Midbrain (tissue), 1 donor: Measurements from ENCODE around the gene CHRDL2.

Source experiments
- DNase-seq: peaks from one replicate; lab custom pipeline; 2025; lab: John Stamatoyannopoulos, UW

CHRDL2 gene

GRCh38 chr11:74685338-74685737, 45.9 kb downstream of the CHRDL2 start:
- no peak for DNase-seq

DNA sequence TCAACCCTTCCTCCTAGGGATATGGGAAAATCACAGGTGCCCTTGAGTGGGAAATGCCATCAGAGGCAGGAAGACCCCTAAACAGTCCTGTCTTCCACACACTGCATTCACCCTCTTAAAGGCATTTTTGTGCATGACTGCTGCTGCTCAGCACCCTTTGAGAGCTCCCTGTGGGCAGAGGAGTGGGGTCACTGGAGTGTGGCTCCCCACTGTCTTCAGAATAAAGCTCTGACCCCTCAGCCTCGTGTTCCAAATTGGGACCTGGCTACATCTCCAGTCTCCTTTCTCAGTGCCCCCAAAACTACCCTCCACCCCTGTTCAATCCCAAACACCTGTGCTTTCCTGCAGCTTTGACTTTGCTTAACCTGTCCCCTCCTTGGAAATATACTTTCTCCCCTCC, 46.6 kb downstream of the CHRDL2 start:
- no peak for DNase-seq

DNA sequence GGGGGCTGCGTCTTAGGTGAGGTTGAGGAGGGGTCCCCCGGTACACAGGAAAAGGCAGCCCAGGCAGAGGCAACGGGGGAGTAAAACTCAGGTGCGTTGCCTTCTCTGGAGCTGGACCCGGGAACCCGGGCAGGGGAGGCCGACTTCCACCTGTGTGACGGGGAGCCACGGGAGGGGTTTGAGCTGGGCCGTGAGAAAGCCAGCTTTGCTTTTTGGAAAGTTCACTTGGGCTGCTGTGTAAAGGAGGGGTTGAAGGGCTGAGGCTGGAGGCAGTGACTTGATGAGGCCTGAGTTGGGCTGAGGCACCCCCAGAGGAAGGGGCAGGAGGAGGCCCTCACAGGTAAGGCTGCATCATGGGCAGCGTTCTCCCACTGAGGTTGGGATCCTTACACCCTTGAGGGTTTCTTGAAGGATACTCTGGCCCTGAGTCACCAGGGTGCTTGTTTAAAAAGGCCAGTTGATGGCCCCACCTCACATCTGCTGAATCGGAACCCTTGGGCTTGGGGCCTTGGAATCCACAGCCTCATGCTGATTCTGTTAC, 47.2 kb downstream of the CHRDL2 start:
- DNase-seq, result no peak

DNA sequence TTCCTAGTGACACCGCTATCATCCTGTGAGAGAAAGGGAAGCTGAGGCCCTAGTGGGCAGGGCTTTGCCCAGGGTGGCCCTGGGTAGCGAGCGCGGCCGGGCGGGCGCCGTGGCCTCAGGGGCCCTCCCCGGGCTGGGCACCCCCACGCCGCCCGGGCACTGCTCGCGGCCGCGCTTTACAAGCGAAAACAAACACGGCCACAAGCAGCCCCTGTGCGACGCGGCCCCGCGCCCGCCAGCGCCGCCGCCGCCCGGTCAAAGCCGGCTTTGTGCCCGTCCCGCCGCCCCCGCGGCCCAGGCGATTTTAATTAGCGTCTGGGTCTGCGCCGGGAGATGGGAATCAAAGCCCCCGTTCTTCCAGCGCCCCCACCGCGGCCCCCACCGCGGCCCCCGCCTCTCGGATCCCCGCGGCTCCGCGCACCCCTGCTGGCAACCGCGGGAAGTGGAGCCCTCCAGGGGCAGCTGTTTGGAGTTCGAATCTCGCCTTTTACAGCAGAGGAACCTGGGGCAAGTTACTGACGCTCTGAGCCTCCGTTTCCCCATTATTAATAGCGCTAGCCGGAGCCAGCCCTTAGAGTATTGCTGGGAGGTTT, 47.9 kb downstream of the CHRDL2 start:
- peak; percentile 88 for DNase-seq

GRCh38 chr11:74682731-74683278, 48.4 kb downstream of the CHRDL2 start:
- no peak for DNase-seq

DNA sequence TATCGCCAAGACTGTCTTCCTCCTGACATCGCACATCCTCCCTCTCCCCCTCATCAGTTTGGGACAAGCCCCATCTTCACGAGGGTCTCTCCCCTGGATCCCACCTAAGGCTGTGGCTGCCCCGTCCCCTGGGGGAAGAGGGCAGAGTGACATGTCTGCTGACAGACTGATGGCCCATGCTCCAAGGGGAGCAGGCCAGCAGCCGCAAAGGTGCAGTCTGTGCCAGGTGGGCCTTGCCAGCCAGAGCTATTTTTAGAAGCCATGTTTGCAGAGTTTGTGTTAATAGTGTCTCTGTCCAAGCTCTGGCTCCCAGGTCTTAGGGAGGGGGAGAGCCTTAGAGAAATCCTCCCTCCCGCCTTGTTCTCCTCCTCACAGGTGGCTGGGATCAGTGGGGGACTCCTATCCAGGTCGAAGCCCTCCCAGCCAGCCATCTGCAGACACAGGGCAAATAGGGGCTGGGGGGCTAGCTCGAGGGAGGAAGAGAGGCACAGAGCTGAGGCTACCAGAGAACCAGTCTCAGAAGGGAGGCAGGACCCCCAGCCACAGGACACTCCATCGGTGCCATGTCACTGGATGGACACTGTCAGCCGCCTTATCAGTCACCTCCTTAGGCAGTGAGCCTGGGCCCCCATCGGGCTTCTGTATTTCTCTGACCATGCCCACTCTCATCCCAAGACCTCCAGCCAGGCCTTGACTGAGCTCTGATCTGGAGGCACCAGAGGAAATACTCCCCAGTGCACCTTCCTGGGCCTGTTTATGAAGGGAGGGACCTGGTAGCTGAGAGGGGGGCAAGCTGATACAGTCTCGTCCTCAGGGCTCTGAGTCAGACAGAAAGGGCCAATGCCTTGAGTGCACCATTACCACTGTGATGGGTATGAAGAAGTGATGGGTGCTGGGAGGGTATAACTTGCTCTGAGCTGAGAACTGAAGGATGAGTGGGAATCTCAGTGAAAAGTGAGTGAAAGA, 49.3 kb downstream of the CHRDL2 start:
- peak; percentile 11 for DNase-seq

GRCh38 chr11:74680703-74681531, 50.3 kb downstream of the CHRDL2 start:
- DNase-seq, result no peak

- no peak for DNase-seq
Measured at GRCh38 chr11:74680035-74680671, 51.1 kb downstream of the CHRDL2 start.

DNA sequence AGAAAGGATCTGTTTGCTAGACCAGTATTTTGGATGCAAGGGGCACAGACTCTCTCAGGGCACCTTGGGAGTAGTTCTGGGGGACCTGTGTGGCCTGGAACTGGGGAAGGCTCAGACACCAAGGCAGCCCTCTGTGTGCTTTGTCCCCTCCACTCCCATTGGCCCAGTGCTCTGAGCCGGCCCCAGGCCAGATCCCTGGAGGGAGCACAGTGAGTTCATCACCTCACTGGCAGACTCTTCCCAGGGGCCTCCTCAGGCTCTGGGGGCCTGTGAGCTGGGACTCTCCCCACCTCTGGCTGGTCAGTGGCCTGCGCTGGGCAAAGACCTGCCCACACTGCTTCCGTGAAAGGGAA, 51.7 kb downstream of the CHRDL2 start:
- DNase-seq, result no peak

- DNase-seq, result no peak
Measured at GRCh38 chr11:74678591-74679512, 52.4 kb downstream of the CHRDL2 start.

DNA sequence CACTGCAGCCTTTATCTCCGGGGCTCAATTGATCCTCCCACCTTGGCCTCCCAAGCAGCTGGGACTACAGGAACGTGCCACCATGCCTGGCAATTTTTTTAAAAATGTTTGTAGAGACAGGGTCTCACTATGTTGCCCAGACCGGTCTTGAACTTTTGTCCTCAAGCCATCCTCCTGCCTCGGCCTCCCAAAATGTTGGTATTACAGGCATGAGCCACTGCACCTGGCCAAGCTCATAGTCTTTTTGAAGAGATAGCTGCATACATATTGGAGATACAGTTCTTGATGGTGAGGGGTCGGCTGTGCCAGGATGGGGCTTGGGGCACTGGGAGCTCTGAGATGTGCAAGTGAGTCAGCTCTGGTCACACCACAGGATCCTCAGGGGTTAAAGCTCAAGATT, 53.2 kb downstream of the CHRDL2 start:
- DNase-seq, result no peak

- no peak for DNase-seq
Measured at GRCh38 chr11:74677131-74677530, 54.1 kb downstream of the CHRDL2 start.

- DNase-seq, result no peak
Measured at GRCh38 chr11:74676596-74676995, 54.6 kb downstream of the CHRDL2 start.

- DNase-seq, result no peak
Measured at GRCh38 chr11:74675761-74676160, 55.5 kb downstream of the CHRDL2 start.

- DNase-seq, result peak; percentile 58
Measured at GRCh38 chr11:74673693-74674360, 57.4 kb downstream of the CHRDL2 start.

DNA sequence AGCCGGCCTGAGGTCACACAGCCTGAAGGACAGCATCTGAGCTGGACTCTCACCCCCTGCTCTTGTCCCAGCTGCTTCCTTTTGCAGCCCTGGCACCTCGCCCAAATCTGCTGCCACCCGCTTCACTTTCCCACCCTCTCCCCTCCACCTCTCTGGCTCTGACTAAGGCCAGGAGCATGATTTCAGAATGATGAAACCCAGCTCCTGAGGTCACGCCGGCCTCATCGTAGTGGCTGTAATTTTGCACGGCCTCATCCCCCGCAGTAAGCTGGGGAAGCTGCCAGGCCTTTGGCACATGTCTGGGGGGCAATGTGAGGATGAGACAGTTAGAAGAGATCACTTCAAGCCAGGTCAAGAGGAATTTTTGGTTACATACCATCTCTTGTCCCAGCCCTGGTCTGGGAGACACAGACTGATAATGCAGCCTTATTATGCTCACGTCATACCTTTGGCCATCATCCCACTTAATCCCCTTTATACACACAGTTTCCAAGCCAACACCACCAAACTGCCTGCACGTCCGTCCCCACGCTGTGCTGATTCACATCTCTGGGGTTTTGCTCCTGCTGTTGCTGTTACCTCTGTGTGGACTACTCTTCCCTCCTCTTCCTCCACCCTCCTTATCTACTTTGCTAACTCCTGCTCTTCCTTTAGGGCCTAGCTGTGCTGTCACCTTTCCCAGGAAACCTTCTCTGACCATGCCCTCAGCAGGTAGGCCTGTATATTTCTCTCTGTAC, 58.1 kb downstream of the CHRDL2 start:
- DNase-seq, result no peak

- DNase-seq, result no peak
Measured at GRCh38 chr11:74672332-74672955, 58.8 kb downstream of the CHRDL2 start.

GRCh38 chr11:74671520-74672196, 59.6 kb downstream of the CHRDL2 start:
- no peak for DNase-seq
